ENCODE data around the gene EXOC4.

The EXOC4 gene

DNA sequence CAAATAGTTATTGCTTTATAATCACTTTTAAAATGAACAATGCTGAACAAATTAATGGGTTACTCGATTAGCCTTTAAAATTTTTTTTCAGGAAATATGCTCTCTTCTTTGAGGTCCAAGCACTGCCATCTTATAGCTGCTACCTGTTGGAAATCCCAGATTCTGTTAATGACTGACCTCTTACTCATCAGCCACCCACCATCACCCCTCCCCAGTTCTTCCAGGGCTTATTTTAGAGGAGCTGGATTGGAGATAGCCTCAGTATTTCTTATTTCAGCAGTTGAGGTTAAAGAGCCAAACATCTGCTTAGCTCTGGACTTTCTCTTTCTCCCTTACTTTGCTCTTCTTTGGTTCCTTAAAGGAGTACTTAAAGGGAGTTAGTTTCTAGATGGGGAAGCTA lies 420.0 kb downstream of the EXOC4 start:
- no peak for DNase-seq (ENCODE audit: low read depth)
- TF ChIP-seq CTCF (IDR thresholded peaks at IDR 0.05; ENCODE audit: low read length, missing control alignments) = no peak
- no peak overlapping the region for H3K4me3 ChIP-seq (replicated peaks; ENCODE audit: low read depth, low read length)

GRCh38 chr7:133674079-133674763 lies 421.3 kb downstream of the EXOC4 start:
- H3K4me3 ChIP-seq (replicated peaks; ENCODE audit: low read depth, low read length) = no peak overlapping the region
- no peak for TF ChIP-seq CTCF (IDR thresholded peaks at IDR 0.05; ENCODE audit: low read length, missing control alignments)
- no peak for DNase-seq (ENCODE audit: low read depth)

GRCh38 chr7:133675510-133676218 lies 422.8 kb downstream of the EXOC4 start:
- no peak for DNase-seq (ENCODE audit: low read depth)
- H3K4me3 ChIP-seq (replicated peaks; ENCODE audit: low read depth, low read length) = no peak overlapping the region
- TF ChIP-seq CTCF (IDR thresholded peaks at IDR 0.05; ENCODE audit: low read length, missing control alignments) = no peak

GRCh38 chr7:133676805-133677370 lies 424.0 kb downstream of the EXOC4 start:
- H3K4me3 ChIP-seq (replicated peaks; ENCODE audit: low read depth, low read length) = no peak overlapping the region
- TF ChIP-seq CTCF (IDR thresholded peaks at IDR 0.05; ENCODE audit: low read length, missing control alignments) = no peak
- DNase-seq (ENCODE audit: low read depth) = peak; percentile 55

GRCh38 chr7:133678137-133678814 lies 425.4 kb downstream of the EXOC4 start:
- H3K4me3 ChIP-seq (replicated peaks; ENCODE audit: low read depth, low read length) = no peak overlapping the region
- no peak for DNase-seq (ENCODE audit: low read depth)
- no peak for TF ChIP-seq CTCF (IDR thresholded peaks at IDR 0.05; ENCODE audit: low read length, missing control alignments)

DNA sequence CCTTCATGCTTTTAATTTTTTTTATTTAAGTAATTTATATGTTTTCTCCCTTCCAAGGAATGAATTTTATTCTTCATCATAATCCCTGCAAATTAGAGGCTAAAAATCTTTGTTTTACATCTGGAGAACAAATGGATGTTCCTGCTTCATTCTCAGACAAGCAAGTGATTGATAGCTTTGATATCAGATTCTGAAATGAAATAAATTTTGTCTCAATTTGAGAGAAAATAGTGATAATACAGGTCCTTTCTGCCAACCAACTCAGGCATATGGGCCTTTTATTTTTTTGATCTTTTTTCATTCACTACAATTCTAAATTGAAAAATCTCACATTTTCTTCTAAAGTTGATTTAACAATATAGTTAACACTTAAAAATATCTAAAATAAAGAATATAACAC lies 427.1 kb downstream of the EXOC4 start:
- no peak overlapping the region for H3K4me3 ChIP-seq (replicated peaks; ENCODE audit: low read depth, low read length)
- no peak for TF ChIP-seq CTCF (IDR thresholded peaks at IDR 0.05; ENCODE audit: low read length, missing control alignments)
- no peak for DNase-seq (ENCODE audit: low read depth)
